Breast epithelium (tissue), 4 donors: ENCODE data around the gene BICD1. TPM values are rescaled to one million over a fixed set of nuclear protein-coding genes. Genes with fewer than 3 reads are reported as not detected.

Experiments used
- DNase-seq, 2 donors: peaks; one replicate each; pipeline ENCODE4 v3.0.0-alpha.2; 2019; ENCODE audit warnings: low spot score in 2 of 2
- H3K27ac ChIP-seq, 2 donors: fragments of 200-600 bp; sonication (generic) in 1 of 2; one replicate each; pipeline ENCODE4 v1.5.1; 2016 to 2019; ENCODE audit warnings: mild to moderate bottlenecking in 1 of 2
- H3K27me3 ChIP-seq, 2 donors: fragments of 200-600 bp; sonication (generic) in 1 of 2; one replicate each; pipeline versions ENCODE4 v1.5.1 to v1.6.0; 2017 to 2019; ENCODE audit warnings: control low read depth in 1 of 2, mild to moderate bottlenecking in 1 of 2
- H3K36me3 ChIP-seq: fragments of 200-600 bp; one replicate; pipeline ENCODE4 v1.5.1; 2019
- H3K4me1 ChIP-seq, 2 donors: fragments of 200-600 bp; sonication (generic); one replicate each; pipeline ENCODE4 v1.5.1; 2016 to 2019; ENCODE audit warnings: control low read depth in 1 of 2
- H3K4me3 ChIP-seq, 3 donors: fragments of 200-600 bp; sonication (generic); 1 replicate in 2 of 3; 2 replicates in 1 of 3; pipeline ENCODE4 v1.5.1; 2016 to 2019; ENCODE audit warnings: mild to moderate bottlenecking in 3 of 3, moderate library complexity in 2 of 3
- H3K9me3 ChIP-seq, 2 donors: fragments of 200-600 bp; sonication (generic) in 1 of 2; one replicate each; pipeline ENCODE4 v1.5.1; 2016 to 2019; ENCODE audit warnings: control low read depth in 1 of 2
- CTCF ChIP-seq, 3 donors: fragments of 450-650 bp; IDR thresholded peaks; one replicate each; pipeline ENCODE4 v1.5.1; 2016 to 2017; ENCODE audit warnings: antibody characterized with exemption in 3 of 3, mild to moderate bottlenecking in 3 of 3, moderate library complexity in 3 of 3
- POLR2A ChIP-seq: fragments of 450-650 bp; IDR thresholded peaks from one replicate; pipeline ENCODE4 v1.6.1; 2016; ENCODE audit warnings: antibody characterized with exemption, mild to moderate bottlenecking, moderate library complexity
- POLR2AphosphoS5 ChIP-seq, 3 donors: sonication (generic); formaldehyde crosslinking; IDR thresholded peaks; one replicate each; pipeline ENCODE4 v1.6.1; 2017; ENCODE audit warnings: antibody characterized with exemption in 3 of 3
- intact Hi-C: fragments of 100-400 bp; cut with DNase I; formaldehyde crosslinking; loops from one replicate; pipeline ENCODE4 v1.15.1; 2023; ENCODE audit warnings: low total_unique reads
- total RNA-seq, 3 donors: library from RNA; depleted of rRNA; stranded (reverse); fragments of >200 nt; gene quantifications; one replicate each; pipeline ENCODE4 v1.1.0, GENCODE V29; 2016

The BICD1 gene
- total RNA-seq, 3 donors from 2014 or later: 7.2 to 31.5 (median 18.4) TPM

DNA sequence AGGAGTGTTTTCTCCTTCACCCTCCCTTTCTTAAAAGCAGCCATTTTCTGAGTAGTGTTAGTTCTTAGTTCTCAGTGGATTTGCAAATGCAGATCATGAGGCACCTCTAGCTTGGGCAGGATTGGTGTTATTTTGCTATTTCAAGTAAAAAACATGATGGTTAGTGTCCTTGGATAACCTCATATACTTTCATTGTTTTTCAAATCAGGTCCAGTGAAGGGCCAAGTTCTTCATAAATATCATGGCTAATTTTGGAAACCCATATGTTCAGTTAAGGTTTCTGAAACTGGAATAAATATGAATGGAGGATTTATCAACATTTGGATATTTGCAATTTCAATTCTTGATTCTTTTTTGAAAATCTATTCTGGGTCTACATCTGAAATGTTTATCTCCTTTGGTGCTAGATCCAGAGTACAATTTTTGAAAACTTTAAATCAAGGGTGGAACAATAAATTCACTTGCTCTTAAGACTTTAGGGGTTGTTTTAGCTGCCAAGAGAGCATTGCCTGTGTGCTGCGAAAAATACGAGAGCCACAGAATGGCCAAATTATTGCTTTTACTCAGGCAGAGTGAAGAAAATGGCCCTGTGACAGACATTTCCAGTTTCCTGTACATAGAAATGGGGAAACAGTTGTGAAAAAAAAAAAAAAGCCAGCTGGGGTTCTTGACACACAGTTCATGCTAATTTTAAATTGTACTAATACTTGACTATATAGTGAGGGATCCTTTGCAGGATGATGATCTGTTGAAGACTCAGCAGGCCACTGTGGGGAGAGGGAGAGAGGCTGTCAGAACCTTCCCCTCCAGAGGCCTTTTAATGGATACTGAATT is 104.6 kb downstream of the BICD1 start:
- no peak for DNase-seq
- Histone ChIP-seq H3K27ac (no peak overlapping the region), H3K9me3 (no peaks in the 10 kb centered on the region), H3K4me3 (no peak overlapping the region), H3K36me3 (no peaks in the 10 kb centered on the region), H3K4me1 (no peaks in the 10 kb centered on the region), H3K27me3 (no peaks in the 10 kb centered on the region)
- intact Hi-C loops: no loop called here
- TF ChIP-seq POLR2AphosphoS5 (IDR thresholded peaks at IDR 0.05): no peak
- no peak for TF ChIP-seq CTCF (IDR thresholded peaks at IDR 0.05)
- no peak for TF ChIP-seq POLR2A

DNA sequence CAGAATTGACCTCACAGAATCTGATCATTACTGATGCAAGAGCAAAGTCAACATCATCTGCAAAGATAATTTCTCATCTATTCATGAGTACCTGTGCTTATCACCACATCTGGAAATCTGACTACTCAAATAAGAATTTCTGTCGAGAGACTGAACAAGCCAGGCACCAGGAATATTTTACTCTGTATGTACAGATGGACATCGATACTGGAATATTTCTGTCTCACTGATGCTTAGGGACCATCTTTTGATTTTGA is 105.2 kb downstream of the BICD1 start:
- Histone ChIP-seq H3K27me3 (no peaks in the 10 kb centered on the region), H3K4me3 (no peak overlapping the region), H3K27ac (no peak overlapping the region), H3K36me3 (no peaks in the 10 kb centered on the region), H3K9me3 (no peaks in the 10 kb centered on the region), H3K4me1 (no peaks in the 10 kb centered on the region)
- TF ChIP-seq POLR2A (no peak), CTCF (IDR thresholded peaks at IDR 0.05) (no peak), POLR2AphosphoS5 (IDR thresholded peaks at IDR 0.05) (no peak)
- intact Hi-C loops: no loop called here
- DNase-seq: no peak

- Histone ChIP-seq H3K4me3 (no peak overlapping the region), H3K27me3 (no peaks in the 10 kb centered on the region), H3K36me3 (no peaks in the 10 kb centered on the region), H3K27ac (no peak overlapping the region), H3K9me3 (no peaks in the 10 kb centered on the region), H3K4me1 (no peaks in the 10 kb centered on the region)
- TF ChIP-seq POLR2AphosphoS5 (IDR thresholded peaks at IDR 0.05) (no peak), POLR2A (no peak), CTCF (IDR thresholded peaks at IDR 0.05) (no peak)
- intact Hi-C loops: no loop called here
- DNase-seq: no peak
These were observed 108.1 kb downstream of the BICD1 start for GRCh38 chr12:32214723-32215122.

DNA sequence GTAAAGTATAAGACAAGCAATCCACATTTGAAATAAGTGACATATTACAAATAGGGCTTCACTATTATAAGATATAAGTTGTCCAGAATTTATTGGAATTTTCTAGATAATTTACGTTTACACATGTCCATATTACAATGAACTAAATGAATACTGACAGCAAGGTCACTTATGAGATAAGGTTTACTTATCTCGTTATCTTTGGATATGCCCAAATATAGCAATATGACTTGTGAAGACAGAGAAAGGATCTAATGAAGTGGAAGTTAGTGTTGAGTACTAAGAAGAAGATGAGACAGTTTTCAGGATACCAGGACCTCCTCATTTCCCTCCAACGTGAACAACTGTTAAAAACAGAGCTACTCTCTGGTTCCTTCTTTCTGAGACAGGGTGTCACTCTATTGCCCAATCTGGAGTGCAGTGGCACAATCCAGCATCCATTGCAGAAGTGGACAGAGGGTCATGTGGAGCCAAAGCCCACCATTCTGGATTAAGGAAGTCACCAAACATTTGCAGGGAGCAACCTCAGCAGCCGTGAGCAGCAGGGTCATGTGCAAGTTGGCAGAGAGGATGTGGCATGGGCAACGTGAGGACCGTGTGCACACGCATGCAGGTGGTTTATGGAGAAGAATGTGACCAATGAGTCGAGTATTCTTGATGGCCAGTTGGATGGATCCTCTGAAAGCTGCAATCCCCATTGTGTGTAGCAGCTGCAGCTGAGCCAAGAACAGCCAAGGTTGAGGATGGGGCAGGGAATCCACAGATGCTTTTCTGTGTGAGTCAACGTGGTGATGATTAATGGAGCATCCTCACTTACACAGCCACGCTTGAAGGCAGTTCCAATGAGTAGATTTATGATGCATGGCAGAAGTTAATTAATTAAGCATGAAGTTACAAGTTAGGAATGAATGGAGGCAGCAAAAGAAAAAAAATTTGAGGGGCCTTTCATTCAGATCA is 111.0 kb downstream of the BICD1 start:
- TF ChIP-seq CTCF (IDR thresholded peaks at IDR 0.05) (no peak), POLR2A (no peak), POLR2AphosphoS5 (IDR thresholded peaks at IDR 0.05) (no peak)
- Histone ChIP-seq H3K9me3 (no peaks in the 10 kb centered on the region), H3K4me1 (no peaks in the 10 kb centered on the region), H3K36me3 (no peaks in the 10 kb centered on the region), H3K27ac (no peak overlapping the region), H3K4me3 (no peak overlapping the region), H3K27me3 (no peaks in the 10 kb centered on the region)
- DNase-seq: no peak
- intact Hi-C loops: no loop called here

DNA sequence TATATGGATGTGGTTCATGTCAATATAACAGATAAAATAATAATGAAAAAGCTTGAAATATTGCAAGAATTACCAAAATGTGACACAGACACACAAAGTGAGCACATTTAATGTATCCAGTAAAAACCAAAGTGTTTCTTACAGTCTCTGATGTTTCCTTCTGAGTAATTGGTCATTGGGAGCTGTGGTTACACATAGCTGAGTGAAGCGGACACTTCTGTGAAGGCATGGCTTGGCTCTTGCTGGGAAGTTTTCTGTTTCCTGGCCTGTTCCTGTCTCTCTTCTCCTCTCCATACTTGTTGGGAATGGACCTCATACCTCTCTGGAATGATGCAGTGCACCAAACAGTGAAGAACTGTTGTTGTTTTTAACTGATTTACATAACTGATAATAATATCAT is 117.3 kb downstream of the BICD1 start:
- intact Hi-C loops: no loop called here
- no peak for DNase-seq
- Histone ChIP-seq H3K9me3 (no peaks in the 10 kb centered on the region), H3K36me3 (no peaks in the 10 kb centered on the region), H3K27ac (no peak overlapping the region), H3K4me3 (no peak overlapping the region), H3K4me1 (no peaks in the 10 kb centered on the region), H3K27me3 (no peaks in the 10 kb centered on the region)
- TF ChIP-seq POLR2AphosphoS5 (IDR thresholded peaks at IDR 0.05) (no peak), POLR2A (no peak), CTCF (IDR thresholded peaks at IDR 0.05) (no peak)
